Measurements from ENCODE around the gene EEF1AKMT3. TPM values are rescaled to one million over a fixed set of nuclear protein-coding genes. Genes with fewer than 3 reads are reported as not detected.

Gene EEF1AKMT3
- polyA plus RNA-seq, 2 of the 4 experiments (the other 2 are of a cell fraction) = 7.3 to 15.8 TPM

- ATAC-seq = no peak
- CTCF ChIA-PET = interaction anchor here (0.6 to 9.5 kb wide), 7 partner anchors 10 to 93 kb away, joined by 3 to 142 read pairs (median 6); no protein-coding TSS in a partner anchor
- DNase-seq (ENCODE audit: low read depth in 1 of 2, low spot score in 1 of 2) = no peak
- Histone ChIP-seq H3K4me3 (no peak overlapping the region), H3K27ac (no peak overlapping the region), H3K4me1 (peaks cover 4% of the 10 kb centered on the region; the same call in 1 of the 3 replicates), H3K9me3 (no peaks in the 10 kb centered on the region), H3K4me2 (no peak overlapping the region)
- 50% methylated on average over 1 of the region's 1 CpG for WGBS (ENCODE audit: missing lambda C conversion rate)
- FAIRE-seq = no peak
- POLR2A ChIA-PET = no interaction called here
- TF ChIP-seq CBX8 (IDR thresholded peaks at IDR 0.05) = no peak
These were observed 54.6 kb downstream of the EEF1AKMT3 start for GRCh38 chr12:57826966-57827365.

- no peak overlapping the region for H3K4me3 ChIP-seq
- POLR2A ChIA-PET = no interaction called here
- TF ChIP-seq MYC (IDR thresholded peaks at IDR 0.05; ENCODE audit: borderline replicate concordance, low read length) (no peak), TP53 (CRISPR knock-in tag; IDR thresholded peaks at IDR 0.05) (no peak), KDM1A (IDR thresholded peaks at IDR 0.05; ENCODE audit: low read depth) (no peak), PBX3 (IDR thresholded peaks at IDR 0.05) (no peak), CBX2 (IDR thresholded peaks at IDR 0.05; ENCODE audit: borderline replicate concordance, low read depth) (no peak), FOSL2 (IDR thresholded peaks at IDR 0.05) (no peak), FOSL2 (CRISPR knock-in tag; IDR thresholded peaks at IDR 0.05) (no peak), FOXS1 (CRISPR knock-in tag; IDR thresholded peaks at IDR 0.05) (no peak), RFX5 (IDR thresholded peaks at IDR 0.05) (no peak), CHD4 (IDR thresholded peaks at IDR 0.05; ENCODE audit: borderline replicate concordance) (no peak), JUNB (IDR thresholded peaks at IDR 0.05) (no peak), EP300 (IDR thresholded peaks at IDR 0.05) (no peak), EHF (CRISPR knock-in tag; IDR thresholded peaks at IDR 0.05) (no peak), RCOR1 (IDR thresholded peaks at IDR 0.05; ENCODE audit: low read depth, low read length) (no peak), MAZ (IDR thresholded peaks at IDR 0.05; ENCODE audit: borderline replicate concordance, low read depth, low read length) (no peak), SMC3 (IDR thresholded peaks at IDR 0.05) (no peak), RAD21 (conservative IDR thresholded peaks at IDR 0.05 in 1 of 2, IDR thresholded peaks at IDR 0.05 in 1 of 2) (no peak), RARB (CRISPR knock-in tag; IDR thresholded peaks at IDR 0.05) (no peak), E2F6 (IDR thresholded peaks at IDR 0.05; ENCODE audit: borderline replicate concordance, low read depth) (no peak), ZC3H11A (IDR thresholded peaks at IDR 0.05) (no peak)
- H3K4me1 ChIP-seq = peaks cover 4% of the 10 kb centered on the region; the same call in 1 of the 3 replicates
- 87% methylated on average over 10 of the region's 10 CpGs for WGBS (ENCODE audit: missing lambda C conversion rate)
- H3K27ac ChIP-seq = no peak overlapping the region
- no peak overlapping the region for H3K4me2 ChIP-seq
- DNase-seq (ENCODE audit: low read depth in 1 of 2, low spot score in 1 of 2) = no peak
- no peaks in the 10 kb centered on the region for H3K9me3 ChIP-seq
- FAIRE-seq = no peak
- CTCF ChIA-PET = interaction anchor here (0.9 to 9.5 kb wide), 13 partner anchors 8 to 154 kb away, joined by 3 to 142 read pairs (median 5); partner anchors contain the start of gene AVIL
- ATAC-seq = no peak
These were observed 56.8 kb downstream of the EEF1AKMT3 start for GRCh38 chr12:57829025-57829777.

GRCh38 chr12:57830393-57830792 lies 58.0 kb downstream of the EEF1AKMT3 start:
- no peak for TF ChIP-seq NR3C1 (IDR thresholded peaks at IDR 0.05)
- no peaks in the 10 kb centered on the region for H3K9me3 ChIP-seq
- DNase-seq (ENCODE audit: low read depth in 1 of 2, low spot score in 1 of 2) (no peak), ATAC-seq (no peak), FAIRE-seq (no peak)
- ChIA-PET CTCF (interaction anchor here (0.6 to 9.5 kb wide), 10 partner anchors 13 to 1063 kb away, joined by 3 to 142 read pairs (median 6); partner anchors contain the start of gene AVIL), POLR2A (no interaction called here)
- H3K4me3 ChIP-seq = no peak overlapping the region
- no peak overlapping the region for H3K27ac ChIP-seq
- 94% methylated on average over 2 of the region's 2 CpGs for WGBS (ENCODE audit: missing lambda C conversion rate)
- no peak overlapping the region for H3K4me2 ChIP-seq
- peaks cover 4% of the 10 kb centered on the region; the same call in 1 of the 3 replicates for H3K4me1 ChIP-seq

Small RNAs within 50 kb of the gene (small RNA-seq; reads per million reads assigned to genes)
- gene MIR26A2 (0 to 81.3 (median 13.2) reads per million in 6 experiments), gene RNU6-1083P (0 reads per million in 6 experiments)

Other genes with a start within 250 kb of the EEF1AKMT3 start
- 4.6 and 7.3 TPM in 2 replicates for gene MBD6, start 249.8 kb upstream of the EEF1AKMT3 start, polyA plus RNA-seq (2011; rRNA removed)
- 18.7 to 25.3 TPM (median 24.2 TPM) in 3 replicates for gene MBD6, start 249.8 kb upstream of the EEF1AKMT3 start, polyA plus RNA-seq (2017; fragmentation: RNase III; extraction: RNeasy Plus Mini Kit Qiagen cat#74134 plus additional on column Dnase treatment)
- gene DCTN2, start 225.4 kb upstream of the EEF1AKMT3 start, polyA plus RNA-seq (2011; rRNA removed) = 140 and 169 TPM in 2 replicates
- 203 to 211 TPM (median 211 TPM) in 3 replicates for gene DCTN2, start 225.4 kb upstream of the EEF1AKMT3 start, polyA plus RNA-seq (2017; fragmentation: RNase III; extraction: RNeasy Plus Mini Kit Qiagen cat#74134 plus additional on column Dnase treatment)
- gene KIF5A, start 222.6 kb upstream of the EEF1AKMT3 start, polyA plus RNA-seq (2011; rRNA removed) = 0.89 and 0.90 TPM in 2 replicates
- gene KIF5A, start 222.6 kb upstream of the EEF1AKMT3 start, polyA plus RNA-seq (2017; fragmentation: RNase III; extraction: RNeasy Plus Mini Kit Qiagen cat#74134 plus additional on column Dnase treatment) = 0.45 to 0.61 TPM (median 0.55 TPM) in 3 replicates
- gene PIP4K2C, start 181.4 kb upstream of the EEF1AKMT3 start, polyA plus RNA-seq (2011; rRNA removed) = 60.9 and 62.9 TPM in 2 replicates
- gene PIP4K2C, start 181.4 kb upstream of the EEF1AKMT3 start, polyA plus RNA-seq (2017; fragmentation: RNase III; extraction: RNeasy Plus Mini Kit Qiagen cat#74134 plus additional on column Dnase treatment) = 30.5 to 35.7 TPM (median 35.3 TPM) in 3 replicates
- gene DTX3, start 167.8 kb upstream of the EEF1AKMT3 start, polyA plus RNA-seq (2011; rRNA removed) = 21.7 and 29.6 TPM in 2 replicates
- 18.1 to 26.2 TPM (median 24.7 TPM) in 3 replicates for gene DTX3, start 167.8 kb upstream of the EEF1AKMT3 start, polyA plus RNA-seq (2017; fragmentation: RNase III; extraction: RNeasy Plus Mini Kit Qiagen cat#74134 plus additional on column Dnase treatment)
- 9.3 and 9.9 TPM in 2 replicates for gene ARHGEF25, start 161.2 kb upstream of the EEF1AKMT3 start, polyA plus RNA-seq (2011; rRNA removed)
- 8.0 to 13.8 TPM (median 11.9 TPM) in 3 replicates for gene ARHGEF25, start 161.2 kb upstream of the EEF1AKMT3 start, polyA plus RNA-seq (2017; fragmentation: RNase III; extraction: RNeasy Plus Mini Kit Qiagen cat#74134 plus additional on column Dnase treatment)
- gene B4GALNT1, start 139.4 kb upstream of the EEF1AKMT3 start, polyA plus RNA-seq (2011; rRNA removed) = 25.7 and 27.0 TPM in 2 replicates
- gene B4GALNT1, start 139.4 kb upstream of the EEF1AKMT3 start, polyA plus RNA-seq (2017; fragmentation: RNase III; extraction: RNeasy Plus Mini Kit Qiagen cat#74134 plus additional on column Dnase treatment) = 33.2 to 35.1 TPM (median 33.4 TPM) in 3 replicates
- gene OS9, start 78.5 kb upstream of the EEF1AKMT3 start, polyA plus RNA-seq (2011; rRNA removed) = 183 and 208 TPM in 2 replicates
- 115 to 128 TPM (median 128 TPM) in 3 replicates for gene OS9, start 78.5 kb upstream of the EEF1AKMT3 start, polyA plus RNA-seq (2017; fragmentation: RNase III; extraction: RNeasy Plus Mini Kit Qiagen cat#74134 plus additional on column Dnase treatment)
- 0.26 and 0.36 TPM in 2 replicates for gene AGAP2, start 33.9 kb upstream of the EEF1AKMT3 start, polyA plus RNA-seq (2011; rRNA removed)
- gene AGAP2, start 33.9 kb upstream of the EEF1AKMT3 start, polyA plus RNA-seq (2017; fragmentation: RNase III; extraction: RNeasy Plus Mini Kit Qiagen cat#74134 plus additional on column Dnase treatment) = 0.21 to 0.45 TPM (median 0.28 TPM) in 3 replicates
- 51.9 and 61.0 TPM in 2 replicates for gene TSPAN31, start 27.6 kb upstream of the EEF1AKMT3 start, polyA plus RNA-seq (2011; rRNA removed)
- 20.6 to 27.1 TPM (median 22.8 TPM) in 3 replicates for gene TSPAN31, start 27.6 kb upstream of the EEF1AKMT3 start, polyA plus RNA-seq (2017; fragmentation: RNase III; extraction: RNeasy Plus Mini Kit Qiagen cat#74134 plus additional on column Dnase treatment)
- gene CDK4, start 20.3 kb upstream of the EEF1AKMT3 start, polyA plus RNA-seq (2011; rRNA removed) = 226 and 289 TPM in 2 replicates
- 226 to 255 TPM (median 229 TPM) in 3 replicates for gene CDK4, start 20.3 kb upstream of the EEF1AKMT3 start, polyA plus RNA-seq (2017; fragmentation: RNase III; extraction: RNeasy Plus Mini Kit Qiagen cat#74134 plus additional on column Dnase treatment)
- gene MARCHF9, start 17.5 kb upstream of the EEF1AKMT3 start, polyA plus RNA-seq (2011; rRNA removed) = 7.2 and 8.4 TPM in 2 replicates
- gene MARCHF9, start 17.5 kb upstream of the EEF1AKMT3 start, polyA plus RNA-seq (2017; fragmentation: RNase III; extraction: RNeasy Plus Mini Kit Qiagen cat#74134 plus additional on column Dnase treatment) = 4.7 to 6.8 TPM (median 5.9 TPM) in 3 replicates
- gene CYP27B1, start 5.5 kb upstream of the EEF1AKMT3 start, polyA plus RNA-seq (2011; rRNA removed) = 1.8 and 1.9 TPM in 2 replicates
- 1.9 to 2.9 TPM (median 2.3 TPM) in 3 replicates for gene CYP27B1, start 5.5 kb upstream of the EEF1AKMT3 start, polyA plus RNA-seq (2017; fragmentation: RNase III; extraction: RNeasy Plus Mini Kit Qiagen cat#74134 plus additional on column Dnase treatment)
- gene METTL1, start 509 bp upstream of the EEF1AKMT3 start, polyA plus RNA-seq (2011; rRNA removed) = 60.2 and 71.3 TPM in 2 replicates
- 55.2 to 64.9 TPM (median 63.0 TPM) in 3 replicates for gene METTL1, start 509 bp upstream of the EEF1AKMT3 start, polyA plus RNA-seq (2017; fragmentation: RNase III; extraction: RNeasy Plus Mini Kit Qiagen cat#74134 plus additional on column Dnase treatment)
- gene TSFM, start 10.2 kb downstream of the EEF1AKMT3 start, polyA plus RNA-seq (2011; rRNA removed) = 31.7 and 39.9 TPM in 2 replicates
- gene TSFM, start 10.2 kb downstream of the EEF1AKMT3 start, polyA plus RNA-seq (2017; fragmentation: RNase III; extraction: RNeasy Plus Mini Kit Qiagen cat#74134 plus additional on column Dnase treatment) = 56.6 to 60.2 TPM (median 59.2 TPM) in 3 replicates
- gene AVIL, start 46.1 kb downstream of the EEF1AKMT3 start, polyA plus RNA-seq (2011; rRNA removed) = 0.99 and 1.1 TPM in 2 replicates
- gene AVIL, start 46.1 kb downstream of the EEF1AKMT3 start, polyA plus RNA-seq (2017; fragmentation: RNase III; extraction: RNeasy Plus Mini Kit Qiagen cat#74134 plus additional on column Dnase treatment) = 0.33 to 1.1 TPM (median 0.53 TPM) in 3 replicates
- 87.7 and 114 TPM in 2 replicates for gene CTDSP2, start 74.1 kb downstream of the EEF1AKMT3 start, polyA plus RNA-seq (2011; rRNA removed)
- gene CTDSP2, start 74.1 kb downstream of the EEF1AKMT3 start, polyA plus RNA-seq (2017; fragmentation: RNase III; extraction: RNeasy Plus Mini Kit Qiagen cat#74134 plus additional on column Dnase treatment) = 26.1 to 34.5 TPM (median 31.3 TPM) in 3 replicates
- 13.4 and 14.7 TPM in 2 replicates for gene ATP23, start 169.0 kb downstream of the EEF1AKMT3 start, polyA plus RNA-seq (2011; rRNA removed)
- 6.3 to 7.5 TPM (median 7.0 TPM) in 3 replicates for gene ATP23, start 169.0 kb downstream of the EEF1AKMT3 start, polyA plus RNA-seq (2017; fragmentation: RNase III; extraction: RNeasy Plus Mini Kit Qiagen cat#74134 plus additional on column Dnase treatment)